Tongue (tissue), 2 donors: ENCODE data around the gene RNFT2. TPM values are rescaled to one million over a fixed set of nuclear protein-coding genes. Genes with fewer than 3 reads are reported as not detected.
"Not testable (repeated sequence)": the region's sequence is repeated elsewhere in the genome, so short reads cannot be mapped to it uniquely, and the experiment has no call there.

ENCODE experiments used
- DNase-seq: peaks from one replicate; pipeline ENCODE4 v3.0.0-alpha.2; 2015
- total RNA-seq: library from RNA; depleted of rRNA; stranded (reverse); fragments of >200 nt; gene quantifications from one replicate; pipeline ENCODE4 v1.2.3, GENCODE V29; 2014

The RNFT2 gene
- total RNA-seq, 1 donor from 2014 or later: 1.0 TPM

GRCh38 chr12:116797885-116798284 lies 59.8 kb downstream of the RNFT2 start:
- no peak for DNase-seq

GRCh38 chr12:116798719-116799118 lies 60.6 kb downstream of the RNFT2 start:
- no peak for DNase-seq

GRCh38 chr12:116799955-116800354 lies 61.8 kb downstream of the RNFT2 start:
- DNase-seq: no peak

GRCh38 chr12:116800918-116801317 lies 62.8 kb downstream of the RNFT2 start:
- DNase-seq: no peak

- no peak for DNase-seq
Observed at GRCh38 chr12:116802018-116802417, 63.9 kb downstream of the RNFT2 start.

GRCh38 chr12:116803013-116803736 lies 65.1 kb downstream of the RNFT2 start:
- DNase-seq: no peak

- DNase-seq: no peak
Observed at GRCh38 chr12:116804051-116804450, 65.9 kb downstream of the RNFT2 start.

GRCh38 chr12:116806845-116807440 lies 68.8 kb downstream of the RNFT2 start:
- no peak for DNase-seq

GRCh38 chr12:116807546-116807945 lies 69.4 kb downstream of the RNFT2 start:
- DNase-seq: no peak

- no peak for DNase-seq
Observed at GRCh38 chr12:116808113-116809105, 70.3 kb downstream of the RNFT2 start.

GRCh38 chr12:116812238-116812637 lies 74.1 kb downstream of the RNFT2 start:
- DNase-seq: no peak

- no peak for DNase-seq
Observed at GRCh38 chr12:116813271-116814041, 75.3 kb downstream of the RNFT2 start.

- not testable (repeated sequence) for DNase-seq
Observed at GRCh38 chr12:116814766-116815165, 76.7 kb downstream of the RNFT2 start.

GRCh38 chr12:116818341-116818856 lies 80.3 kb downstream of the RNFT2 start:
- peak; percentile 38 for DNase-seq

GRCh38 chr12:116818948-116819832 lies 81.1 kb downstream of the RNFT2 start:
- peak; percentile 96 for DNase-seq

GRCh38 chr12:116820064-116820656 lies 82.0 kb downstream of the RNFT2 start:
- no peak for DNase-seq

GRCh38 chr12:116821291-116821690 lies 83.2 kb downstream of the RNFT2 start:
- no peak for DNase-seq

- DNase-seq: no peak
Observed at GRCh38 chr12:116827432-116827831, 89.3 kb downstream of the RNFT2 start.

- DNase-seq: no peak
Observed at GRCh38 chr12:116832353-116832752, 94.2 kb downstream of the RNFT2 start.

GRCh38 chr12:116833474-116833873 lies 95.4 kb downstream of the RNFT2 start:
- DNase-seq: no peak
